SW480 (cell line): ENCODE measurements around the gene DYNC2H1.
"Not testable (repeated sequence)": the region's sequence is repeated elsewhere in the genome, so short reads cannot be mapped to it uniquely, and the experiment has no call there.

Source experiments
- DNase-seq: peaks from one replicate; pipeline ENCODE4 v3.0.0-alpha.2; 2016; ENCODE audit warnings: low spot score

The DYNC2H1 gene

DNA sequence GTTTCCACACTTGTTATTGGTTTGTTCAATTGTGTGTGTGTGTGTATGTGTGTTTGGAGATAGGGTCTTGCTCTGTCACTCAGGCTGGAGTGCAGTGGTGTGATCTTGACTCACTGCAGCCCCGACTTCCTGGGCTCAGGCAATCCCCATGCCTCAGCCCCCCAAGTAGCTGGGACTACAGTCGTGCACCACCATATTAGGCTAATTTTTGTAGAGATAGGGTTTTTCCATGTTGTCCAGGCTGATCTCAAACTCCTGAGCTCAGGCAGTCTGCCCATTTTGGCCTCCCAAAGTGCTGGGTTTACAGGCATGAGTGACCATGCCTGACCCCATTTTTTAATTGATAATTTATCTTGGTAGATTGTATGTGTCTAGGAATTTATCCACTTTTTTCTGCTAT is 263.7 kb downstream of the DYNC2H1 start:
- DNase-seq: no peak

DNA sequence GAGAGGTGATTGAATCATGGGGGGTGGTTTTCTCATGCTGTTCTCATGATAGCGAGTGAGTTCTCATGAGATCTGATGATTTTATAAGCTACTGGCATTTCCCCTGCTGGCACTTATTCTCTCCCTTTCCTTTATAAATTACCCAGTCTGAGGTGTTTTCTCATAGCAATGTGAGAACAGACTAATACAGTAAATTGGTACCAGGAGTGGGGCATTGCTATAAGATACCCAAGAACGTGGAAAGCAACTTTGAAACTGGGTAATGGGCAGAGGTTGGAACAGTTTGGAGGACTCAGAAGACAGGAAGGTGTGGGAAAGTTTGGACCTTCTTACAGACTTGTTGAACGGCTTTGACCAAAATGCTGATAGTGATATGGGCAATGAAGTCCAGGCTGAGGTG is 265.0 kb downstream of the DYNC2H1 start:
- DNase-seq: not testable (repeated sequence)

DNA sequence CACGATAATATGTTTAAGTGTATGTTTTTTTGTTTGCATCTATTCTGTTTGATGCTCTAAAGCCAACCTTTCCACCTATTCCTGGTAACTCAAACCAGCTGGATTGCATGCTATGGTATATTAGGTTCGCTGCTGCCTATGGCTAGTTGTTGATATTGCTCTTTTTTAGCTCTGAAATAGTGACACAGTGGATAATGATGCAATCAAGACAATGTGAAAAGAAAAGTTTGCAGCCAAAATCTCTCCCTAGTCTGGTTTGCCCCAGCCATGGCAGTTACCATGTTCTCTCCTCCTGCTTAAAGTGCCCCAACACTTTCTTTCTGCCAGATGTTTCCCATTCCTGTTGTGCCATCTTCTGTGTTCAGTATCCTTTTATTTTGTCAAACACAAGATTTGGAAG is 269.7 kb downstream of the DYNC2H1 start:
- no peak for DNase-seq

DNA sequence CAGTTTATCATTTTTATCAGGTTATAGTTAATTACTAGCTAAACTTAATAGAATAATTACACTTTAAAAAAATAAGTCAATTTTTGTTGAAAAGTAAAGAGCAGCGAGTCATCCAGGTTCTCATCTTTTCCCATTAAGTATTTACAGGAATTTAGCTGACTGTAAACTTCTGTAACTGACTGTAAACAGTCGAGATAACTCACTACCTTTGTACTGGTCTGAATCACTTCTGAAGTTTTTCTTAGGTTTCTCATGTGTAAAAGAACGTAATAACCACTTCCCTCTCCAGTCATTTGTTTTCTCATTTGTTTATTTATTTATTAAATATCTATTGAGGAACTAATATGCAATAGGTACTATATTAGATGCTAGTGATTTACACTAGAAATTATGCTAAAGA is 270.8 kb downstream of the DYNC2H1 start:
- no peak for DNase-seq

DNA sequence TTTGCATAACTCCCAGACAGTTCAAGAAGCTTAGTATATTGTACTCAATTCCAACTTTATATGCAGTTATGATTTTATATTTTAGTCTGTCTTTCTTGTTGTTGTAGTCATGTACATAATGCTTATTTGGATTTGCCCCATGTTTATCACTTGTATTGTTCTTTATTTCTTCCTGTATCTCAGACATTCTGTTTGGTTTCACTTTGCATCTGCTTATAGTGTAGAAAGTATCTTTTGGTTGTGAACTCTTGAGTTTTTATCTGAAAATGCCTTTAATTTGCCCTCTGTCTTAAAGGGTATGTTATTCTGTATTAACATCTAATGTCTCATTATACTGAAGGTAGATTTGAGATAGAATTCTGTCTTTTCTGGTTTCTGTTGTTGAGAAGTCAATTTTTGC is 275.4 kb downstream of the DYNC2H1 start:
- no peak for DNase-seq

DNA sequence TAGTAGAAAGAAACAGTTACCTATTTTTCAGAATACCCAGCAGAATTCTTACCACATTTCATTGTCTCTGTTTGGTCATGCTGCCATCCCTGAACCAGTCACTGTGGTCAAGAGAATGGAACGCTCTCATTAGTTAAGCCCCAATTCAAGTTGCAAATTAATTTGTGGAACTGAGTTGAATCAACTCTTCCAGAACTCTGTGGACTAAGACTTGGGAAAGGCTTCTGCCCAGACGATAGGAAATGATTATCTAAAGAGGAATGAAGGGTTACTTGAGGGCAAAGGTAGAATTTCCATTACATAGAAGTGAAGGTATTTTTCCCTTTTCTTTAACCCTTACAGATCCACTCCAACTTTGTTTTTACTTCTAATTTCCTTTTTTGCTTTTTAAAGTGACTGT is 286.4 kb downstream of the DYNC2H1 start:
- no peak for DNase-seq

DNA sequence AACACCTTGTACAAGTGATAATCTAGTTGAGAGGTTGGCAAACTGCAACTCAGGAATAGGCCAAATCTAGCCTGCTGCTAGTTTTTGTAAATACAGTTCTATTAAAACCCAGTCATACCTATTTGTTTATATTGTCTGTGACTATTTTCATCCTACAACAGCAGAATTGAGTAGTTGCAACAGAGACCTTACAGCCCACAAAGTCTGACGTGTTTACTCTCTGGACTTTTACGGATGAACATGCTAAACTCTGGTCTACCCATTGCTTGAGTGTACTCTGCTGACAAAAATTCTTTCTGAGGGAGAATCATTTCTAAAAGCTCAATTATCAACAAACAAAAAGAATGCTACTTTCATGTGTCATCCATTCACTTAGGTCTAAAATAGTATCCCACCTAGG is 287.0 kb downstream of the DYNC2H1 start:
- no peak for DNase-seq

DNA sequence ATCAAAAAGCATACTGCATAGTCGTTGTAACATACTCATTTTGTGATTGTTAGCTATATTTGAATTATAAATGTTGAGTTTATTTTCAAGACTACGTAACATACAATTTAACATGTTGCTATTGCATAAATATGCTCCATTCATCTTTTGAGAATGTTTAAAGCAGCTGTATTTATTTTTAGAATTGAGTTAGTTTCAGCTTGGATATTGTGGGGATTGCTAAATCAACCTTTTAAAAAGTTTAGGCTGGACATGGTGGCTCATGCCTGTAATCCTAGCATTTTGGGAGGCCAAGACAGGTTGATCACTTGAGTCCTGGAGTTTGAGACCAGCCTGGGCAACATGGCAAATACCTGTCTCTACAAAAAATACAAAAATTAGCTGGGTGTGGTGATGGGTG is 288.1 kb downstream of the DYNC2H1 start:
- no peak for DNase-seq

DNA sequence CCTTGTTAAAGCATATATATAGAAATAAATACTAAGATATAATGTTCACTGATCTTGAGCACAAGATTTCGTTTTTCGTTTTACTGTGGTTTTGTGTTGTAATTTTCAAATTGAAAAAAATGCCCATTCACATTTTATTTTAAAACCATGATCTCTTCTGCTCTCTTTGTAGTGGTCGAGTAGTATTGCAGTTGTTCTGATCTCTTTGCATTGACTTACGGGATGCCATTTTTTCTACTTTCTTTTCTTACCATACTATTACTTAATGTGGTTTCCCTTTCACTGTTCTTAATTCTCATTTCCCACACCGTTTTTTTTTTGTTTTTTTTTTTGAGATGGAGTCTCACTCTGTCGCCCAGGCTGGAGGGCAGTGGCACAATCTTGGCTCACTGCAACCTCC is 289.6 kb downstream of the DYNC2H1 start:
- DNase-seq: no peak

DNA sequence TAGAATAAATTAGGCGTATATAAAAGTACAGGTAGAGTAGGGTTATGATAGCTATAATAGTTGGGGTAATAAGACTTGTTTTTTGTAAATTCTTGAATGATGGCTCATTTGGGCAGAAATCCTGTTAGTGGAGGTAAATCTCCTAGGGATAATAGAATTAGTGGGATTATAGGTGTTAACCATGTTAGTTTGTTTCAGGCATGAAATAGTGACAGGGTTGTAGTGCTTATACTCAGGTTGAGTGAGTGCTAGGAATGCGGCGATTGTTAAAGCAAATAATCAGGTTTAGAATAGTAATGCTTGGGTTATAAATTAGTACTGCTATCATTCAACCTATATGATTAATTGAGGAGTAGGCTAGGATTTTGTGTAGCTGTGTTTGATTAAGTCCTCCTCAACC is 297.1 kb downstream of the DYNC2H1 start:
- no peak for DNase-seq

DNA sequence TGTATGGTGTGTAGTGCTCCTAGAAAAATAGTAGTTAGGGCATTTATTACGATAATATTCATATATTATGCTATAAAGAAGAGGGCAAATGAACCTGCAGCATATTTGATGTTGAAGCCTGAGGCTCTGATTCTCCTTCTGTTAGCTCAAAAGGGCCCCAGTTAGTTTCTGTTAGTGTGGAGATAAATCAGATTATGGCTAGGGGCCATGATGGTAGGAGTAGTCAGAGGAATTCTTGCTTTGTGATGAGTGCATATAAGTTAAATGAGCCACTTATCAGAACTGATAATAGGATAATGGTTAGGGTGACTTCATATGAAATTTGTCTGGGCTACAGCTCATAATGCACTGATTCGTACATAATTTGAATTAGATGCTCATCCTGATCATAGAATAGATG is 298.4 kb downstream of the DYNC2H1 start:
- DNase-seq: no peak

DNA sequence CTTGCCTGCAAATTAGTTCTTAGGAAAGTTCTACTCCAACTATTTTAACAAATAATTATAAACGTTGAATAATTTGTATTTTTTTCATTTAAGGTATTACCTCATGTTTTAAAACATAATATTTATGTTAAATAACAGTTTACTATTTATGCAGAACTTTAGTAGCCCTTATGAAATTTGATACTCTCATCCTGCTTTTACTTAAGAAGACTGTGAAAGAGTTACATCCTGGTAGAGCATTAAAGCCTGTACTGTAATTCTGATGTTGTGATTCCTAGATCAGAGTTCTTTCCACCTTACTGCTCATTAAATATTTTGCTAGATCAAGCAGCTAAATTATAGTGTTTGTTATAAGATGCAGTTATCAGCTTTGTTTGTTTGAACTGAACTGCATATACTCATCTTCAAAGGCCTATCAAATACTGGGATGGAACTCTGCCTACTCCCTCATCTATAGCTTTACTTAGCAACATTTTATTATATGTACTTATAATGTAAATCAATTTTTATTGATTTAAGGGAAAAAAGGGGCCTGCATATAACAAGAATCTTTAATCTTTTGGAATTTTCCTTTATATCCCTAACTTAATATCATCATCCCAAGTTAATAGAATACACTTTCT is 304.2 kb downstream of the DYNC2H1 start:
- DNase-seq: no peak

DNA sequence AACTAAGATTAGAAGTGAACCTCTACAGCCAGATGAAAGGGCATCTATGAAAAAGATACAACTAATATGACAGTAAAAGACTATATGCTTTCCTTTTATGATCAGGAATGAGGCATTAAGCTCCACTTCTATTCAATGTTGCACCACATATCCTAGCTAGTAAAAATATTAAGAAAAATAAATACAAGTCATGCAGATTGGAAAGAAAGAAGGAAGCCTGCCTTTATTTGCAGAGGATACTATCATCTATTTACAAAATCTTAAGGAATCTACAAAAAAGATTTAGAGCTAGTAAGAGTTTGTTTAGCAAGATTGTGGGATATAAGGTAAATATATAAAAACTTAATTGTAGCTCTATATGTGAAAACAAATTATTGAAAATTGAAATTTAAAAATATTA is 308.8 kb downstream of the DYNC2H1 start:
- no peak for DNase-seq

DNA sequence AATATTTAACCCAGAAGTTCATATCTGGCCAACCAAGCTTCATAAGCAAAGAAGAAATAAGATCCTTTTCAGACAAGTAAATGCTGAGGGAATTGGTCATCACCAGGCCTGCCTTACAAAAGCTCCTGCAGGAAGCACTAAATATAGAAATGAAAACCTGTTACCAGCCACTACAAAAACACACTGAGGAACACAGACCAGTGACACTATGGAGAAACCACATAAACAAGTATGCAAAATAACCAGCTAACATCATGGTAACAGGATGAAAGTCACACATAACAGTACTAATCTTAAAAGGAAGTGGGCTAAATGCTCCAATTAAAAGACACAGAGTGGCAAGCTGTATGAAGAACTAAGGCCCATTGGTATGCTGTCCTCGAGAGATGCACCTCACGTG is 311.4 kb downstream of the DYNC2H1 start:
- DNase-seq: no peak

DNA sequence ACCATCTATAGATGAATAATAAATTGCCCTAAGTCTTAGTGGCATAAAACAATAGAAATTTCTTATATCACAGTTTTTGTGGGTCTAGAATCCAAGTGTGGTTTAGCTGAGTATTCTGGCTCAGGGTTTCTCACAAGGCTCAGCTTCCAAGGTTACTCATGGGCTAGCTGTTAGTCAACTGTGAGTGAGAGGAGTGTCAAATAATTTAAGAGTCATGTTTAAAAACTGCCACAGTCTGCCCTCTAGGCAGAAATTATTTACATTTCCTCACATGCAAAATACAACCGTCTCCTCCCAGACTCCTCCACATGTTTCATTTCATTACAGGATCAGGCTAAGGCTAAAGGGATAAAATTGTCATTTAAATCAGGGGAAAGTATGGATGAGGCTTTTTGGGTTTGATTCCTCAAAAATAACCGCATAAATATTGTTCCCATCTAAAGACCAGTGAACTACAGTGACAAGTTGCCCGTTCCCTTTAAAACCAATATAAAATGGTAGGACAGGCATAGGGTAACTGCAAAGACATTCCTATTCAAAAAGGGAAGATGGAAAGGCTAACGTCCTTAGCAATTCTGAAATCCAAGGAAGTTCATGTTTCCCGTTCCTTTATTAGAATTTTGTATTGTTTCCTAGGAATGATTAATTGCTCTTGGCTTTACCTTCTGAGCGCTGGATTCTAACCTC is 324.3 kb downstream of the DYNC2H1 start:
- no peak for DNase-seq

DNA sequence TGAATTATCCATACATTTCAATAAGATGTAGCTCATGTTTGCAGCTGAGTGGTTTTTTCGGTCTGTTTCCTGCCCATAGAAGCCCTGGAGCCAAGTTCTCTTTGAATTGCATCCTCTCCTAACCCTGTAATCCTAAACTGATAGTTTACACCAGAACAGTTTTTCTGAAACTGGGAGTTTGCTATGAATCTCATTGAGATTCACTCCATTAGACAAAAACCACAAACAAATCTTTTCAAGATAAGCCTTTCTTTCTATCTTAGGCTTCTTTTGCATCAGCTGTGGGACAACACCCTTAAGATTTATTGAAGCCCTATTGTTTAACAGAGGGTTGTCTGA is 324.8 kb downstream of the DYNC2H1 start:
- no peak for DNase-seq

DNA sequence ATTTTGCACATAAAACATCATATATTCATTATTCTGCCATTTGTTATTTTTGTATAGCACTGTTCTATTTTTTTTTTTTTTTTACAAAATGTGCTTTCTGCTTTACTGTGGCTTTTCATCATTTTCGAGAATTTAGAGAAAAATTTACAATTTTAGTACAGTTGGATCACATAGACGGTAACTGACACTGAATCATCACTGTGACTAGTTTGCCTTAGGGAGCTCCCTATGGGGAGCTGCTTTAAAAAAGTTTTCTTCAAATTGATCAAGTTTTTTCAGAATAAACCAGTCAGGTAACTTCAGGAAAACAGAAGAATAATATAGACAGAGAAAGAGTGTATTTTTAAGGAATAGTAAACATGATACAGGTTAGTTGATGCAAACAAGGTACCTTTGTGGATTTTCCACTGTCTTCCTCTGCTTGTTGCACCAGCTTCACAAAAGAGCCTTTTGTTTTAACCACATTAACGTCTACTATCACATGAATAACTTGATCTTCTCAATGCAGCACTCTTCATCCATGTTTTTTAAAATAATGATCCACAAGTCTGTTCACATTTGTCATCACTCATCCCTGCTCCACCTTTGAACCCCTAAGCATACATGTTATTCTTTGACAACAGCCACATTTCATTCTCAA is 327.0 kb downstream of the DYNC2H1 start:
- no peak for DNase-seq

DNA sequence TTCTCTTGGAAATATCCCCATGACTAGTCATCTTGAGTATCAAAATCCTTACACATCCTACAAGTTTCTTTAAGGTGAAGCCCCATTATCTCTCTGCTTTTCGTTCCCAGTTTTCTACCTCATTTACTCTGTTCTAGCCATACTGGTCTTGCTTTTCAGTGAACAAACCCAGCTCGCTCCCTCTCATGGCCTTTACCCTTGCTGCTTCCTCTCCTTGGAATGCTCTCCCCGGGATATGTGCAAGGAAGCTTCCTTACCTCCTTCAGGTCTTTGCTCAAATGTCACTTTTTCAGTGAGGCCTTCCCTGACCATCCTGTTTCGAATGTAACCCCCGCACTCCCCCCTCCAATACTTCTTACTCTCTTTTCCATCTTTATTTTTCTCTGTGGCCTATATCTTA is 331.8 kb downstream of the DYNC2H1 start:
- no peak for DNase-seq

DNA sequence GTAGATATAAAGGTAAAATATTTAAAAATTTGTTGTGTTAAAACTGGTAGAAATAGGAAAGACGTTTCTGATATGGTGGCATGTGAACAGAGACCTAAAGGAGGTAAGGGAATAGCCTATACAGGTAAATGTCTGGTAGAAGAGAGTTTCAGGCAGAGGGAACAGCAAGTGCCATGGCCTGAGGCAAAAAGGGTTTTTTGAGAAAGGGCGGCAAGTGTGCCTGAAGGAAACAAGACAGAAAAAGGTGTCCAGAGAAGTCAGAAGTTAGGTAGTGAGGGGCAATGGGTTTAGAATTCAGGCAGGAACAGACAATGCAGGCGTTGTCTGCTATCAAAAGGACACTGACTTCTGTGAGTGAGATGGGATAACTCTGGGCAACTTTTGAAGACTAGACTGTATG is 339.7 kb downstream of the DYNC2H1 start:
- no peak for DNase-seq

DNA sequence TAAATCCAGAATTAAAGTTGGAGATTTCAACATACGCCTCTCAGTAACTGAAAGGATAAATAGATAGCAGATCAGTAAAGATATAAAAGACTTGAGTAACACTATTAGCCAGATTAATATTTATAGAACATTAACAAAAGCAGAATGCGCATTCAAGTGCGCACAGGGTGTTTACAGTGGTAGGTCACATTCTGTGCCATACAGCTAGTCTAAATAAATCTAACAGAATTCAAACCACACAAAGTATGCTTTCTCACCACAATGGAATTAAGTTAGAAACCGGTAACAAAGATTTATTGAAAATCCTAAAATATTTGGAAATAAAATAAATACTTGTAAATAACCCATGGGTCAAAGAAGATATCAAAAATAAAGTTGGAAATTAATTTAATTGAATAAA is 341.0 kb downstream of the DYNC2H1 start:
- no peak for DNase-seq

DNA sequence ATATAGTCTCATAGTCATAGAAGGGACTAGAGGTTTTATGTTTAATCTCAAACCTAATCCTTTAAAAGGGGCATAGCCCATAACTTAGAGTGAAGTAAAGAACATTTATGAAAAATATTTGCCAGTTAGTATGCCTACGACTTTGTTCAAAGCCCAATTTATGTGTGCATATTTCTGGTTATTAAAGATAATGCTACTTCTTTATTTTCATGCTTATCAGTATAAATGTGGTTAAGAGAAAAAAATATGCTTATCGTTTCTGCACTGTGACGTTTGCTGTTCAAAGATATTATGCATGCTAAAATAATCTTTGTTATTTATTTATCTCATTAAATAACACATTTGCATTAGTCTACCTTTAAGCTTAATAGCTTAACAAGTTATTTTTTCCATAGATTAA is 343.9 kb downstream of the DYNC2H1 start:
- DNase-seq: no peak

DNA sequence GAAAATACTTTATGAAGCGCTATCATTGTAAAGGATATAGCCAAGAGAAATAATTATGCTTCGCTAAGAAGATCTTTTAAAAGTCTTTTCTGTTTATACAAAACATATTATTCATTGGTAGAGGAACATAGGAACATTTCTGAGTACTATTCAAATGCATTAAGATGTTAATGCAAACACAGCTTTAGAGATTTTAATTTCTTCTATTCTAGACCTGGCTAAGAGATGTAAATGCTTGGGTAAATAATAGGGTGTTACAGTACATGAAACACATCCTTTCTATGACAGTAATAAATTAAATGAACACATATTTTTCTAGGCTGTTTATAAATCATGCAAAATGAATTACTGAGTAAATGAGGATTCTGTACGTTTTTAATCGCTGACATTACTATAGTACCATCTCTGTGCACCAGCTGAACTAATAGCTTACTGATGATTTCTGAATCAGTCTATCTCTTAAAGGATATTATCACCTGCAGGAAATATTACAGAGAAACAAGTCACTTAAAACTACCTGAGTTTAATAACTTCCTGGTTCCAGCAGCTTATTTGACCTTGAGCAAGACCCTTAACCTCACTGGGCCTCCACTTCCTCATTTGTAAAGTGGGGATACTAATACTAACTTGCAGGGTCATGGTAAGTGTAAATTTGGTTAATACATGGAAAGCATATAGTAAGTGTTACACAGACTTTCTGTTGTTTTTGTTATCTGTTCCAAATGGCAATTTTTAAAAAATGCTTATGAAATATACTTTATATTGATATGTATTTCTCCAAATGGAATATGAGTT is 344.9 kb downstream of the DYNC2H1 start:
- no peak for DNase-seq

DNA sequence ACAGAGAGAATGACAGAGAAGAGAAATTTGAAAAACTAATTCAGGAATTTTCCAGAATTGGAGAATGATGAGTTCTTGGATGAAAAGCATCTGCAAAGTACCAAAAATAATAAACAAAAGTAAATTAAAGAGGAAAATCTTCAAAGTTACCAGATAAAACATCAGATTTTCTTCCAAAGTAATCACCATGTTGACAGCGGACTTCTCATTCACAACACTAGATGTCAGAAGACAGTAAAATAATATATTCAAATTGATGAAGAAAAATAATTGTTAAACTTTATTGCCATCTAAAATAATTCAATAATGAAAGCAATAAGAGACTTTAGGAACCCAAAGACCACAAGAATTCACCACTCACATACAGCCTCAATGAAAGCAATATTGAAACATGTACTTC is 355.2 kb downstream of the DYNC2H1 start:
- DNase-seq: no peak
